NOMO-1 treated with dmso at 0.1 percent for 144 hours (cell line): Measurements from ENCODE around the gene CDCA4.

Experiments used
- DNase-seq: peaks from one replicate; lab custom pipeline; 2025; ENCODE audit not compliant: unreplicated experiment; lab: John Stamatoyannopoulos, UW

CDCA4 gene

GRCh38 chr14:105014631-105015030 lies 6.3 kb downstream of the CDCA4 start:
- no peak for DNase-seq

- no peak for DNase-seq
Measured at GRCh38 chr14:105014032-105014431, 6.9 kb downstream of the CDCA4 start.

- DNase-seq, result no peak
Measured at GRCh38 chr14:105013150-105013785, 7.6 kb downstream of the CDCA4 start.

GRCh38 chr14:105012171-105012985 lies 8.5 kb downstream of the CDCA4 start:
- DNase-seq, result no peak

- DNase-seq, result no peak
Measured at GRCh38 chr14:105011312-105011990, 9.4 kb downstream of the CDCA4 start.

- no peak for DNase-seq
Measured at GRCh38 chr14:105010891-105011291, 10.0 kb downstream of the CDCA4 start.

- DNase-seq, result no peak
Measured at GRCh38 chr14:105010106-105010505, 10.8 kb downstream of the CDCA4 start.

- no peak for DNase-seq
Measured at GRCh38 chr14:105007593-105008264, 13.2 kb downstream of the CDCA4 start.

- DNase-seq, result no peak
Measured at GRCh38 chr14:105006831-105007592, 13.9 kb downstream of the CDCA4 start.

GRCh38 chr14:105005929-105006830 lies 14.7 kb downstream of the CDCA4 start:
- no peak for DNase-seq

GRCh38 chr14:105005329-105005928 lies 15.5 kb downstream of the CDCA4 start:
- DNase-seq, result no peak

GRCh38 chr14:104999361-104999760 lies 21.5 kb downstream of the CDCA4 start:
- DNase-seq, result no peak

GRCh38 chr14:104998801-104999200 lies 22.1 kb downstream of the CDCA4 start:
- DNase-seq, result no peak

- DNase-seq, result no peak
Measured at GRCh38 chr14:104996483-104996882, 24.4 kb downstream of the CDCA4 start.

- DNase-seq, result no peak
Measured at GRCh38 chr14:104996032-104996431, 24.9 kb downstream of the CDCA4 start.

GRCh38 chr14:104994978-104995377 lies 25.9 kb downstream of the CDCA4 start:
- DNase-seq, result no peak

- no peak for DNase-seq
Measured at GRCh38 chr14:104993808-104994591, 26.9 kb downstream of the CDCA4 start.

- no peak for DNase-seq
Measured at GRCh38 chr14:104993306-104993705, 27.6 kb downstream of the CDCA4 start.
